Brain microvascular endothelial cell (primary cell): Measurements from ENCODE around the gene AFF1.
A peak's percentile ranks its signal among the peaks of the same experiment; 100 is the strongest.

Source experiments
- DNase-seq: peaks from one replicate; pipeline ENCODE4 v3.0.0-alpha.2; 2020
- H3K27ac ChIP-seq: fragments of 250-450 bp; sonication (Bioruptor Pico); 2 replicates; pipeline ENCODE4 v1.5.1; 2020; ENCODE audit warnings: mild to moderate bottlenecking, moderate library complexity
- H3K27me3 ChIP-seq: fragments of 250-450 bp; sonication (Bioruptor Pico); replicated peaks from 2 replicates; pipeline ENCODE4 v1.5.1; 2020; ENCODE audit warnings: mild to moderate bottlenecking
- H3K36me3 ChIP-seq: fragments of 250-450 bp; sonication (Bioruptor Pico); replicated peaks from 2 replicates; pipeline ENCODE4 v1.5.1; 2020; ENCODE audit warnings: mild to moderate bottlenecking
- H3K4me3 ChIP-seq: 2 replicates; pipeline ENCODE4 v1.5.1; 2011; ENCODE audit warnings: low read depth, mild to moderate bottlenecking, control low read depth, low read length, moderate library complexity
- in situ Hi-C: cut with HindIII; loops from 2 replicates; pipeline ENCODE4 v1.10.0; 2017; ENCODE audit warnings: low sequenced_read_pairs, low pct_ligation_motif_present
- TF ChIP-seq, protein P1 (sequence below): IDR thresholded peaks from 2 replicates; pipeline ENCODE4 v1.5.1; 2011; ENCODE audit warnings: low read depth, mild to moderate bottlenecking, moderate library complexity, low read length, control low read depth, inconsistent platforms; ENCODE audit errors: missing control alignments

The AFF1 gene

DNA sequence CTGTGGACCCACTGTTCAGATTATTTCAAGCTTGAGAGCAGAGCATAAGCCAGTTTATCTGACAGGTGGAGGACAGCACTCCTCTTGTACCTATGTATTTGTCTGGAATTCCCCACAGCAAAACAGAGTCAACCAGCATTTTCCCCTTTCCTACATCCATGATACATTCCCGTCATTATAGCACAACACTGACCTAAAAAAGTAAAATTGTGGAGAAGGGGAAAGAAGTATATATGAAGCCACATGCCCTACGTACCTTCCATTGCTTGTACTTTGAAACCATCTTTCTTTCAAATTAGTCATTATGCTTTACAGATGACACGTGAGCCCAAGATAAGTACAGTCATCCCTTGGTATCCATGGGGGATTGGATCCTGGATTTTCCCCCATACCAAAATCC, 212.3 kb downstream of the AFF1 start:
- H3K4me3 ChIP-seq: no peak overlapping the region
- in situ Hi-C loops: no loop called here
- no peak overlapping the region for H3K27ac ChIP-seq
- no peak for DNase-seq
- no peaks in the 10 kb centered on the region for H3K36me3 ChIP-seq
- H3K27me3 ChIP-seq: no peaks in the 10 kb centered on the region
- TF ChIP-seq, protein P1, sequence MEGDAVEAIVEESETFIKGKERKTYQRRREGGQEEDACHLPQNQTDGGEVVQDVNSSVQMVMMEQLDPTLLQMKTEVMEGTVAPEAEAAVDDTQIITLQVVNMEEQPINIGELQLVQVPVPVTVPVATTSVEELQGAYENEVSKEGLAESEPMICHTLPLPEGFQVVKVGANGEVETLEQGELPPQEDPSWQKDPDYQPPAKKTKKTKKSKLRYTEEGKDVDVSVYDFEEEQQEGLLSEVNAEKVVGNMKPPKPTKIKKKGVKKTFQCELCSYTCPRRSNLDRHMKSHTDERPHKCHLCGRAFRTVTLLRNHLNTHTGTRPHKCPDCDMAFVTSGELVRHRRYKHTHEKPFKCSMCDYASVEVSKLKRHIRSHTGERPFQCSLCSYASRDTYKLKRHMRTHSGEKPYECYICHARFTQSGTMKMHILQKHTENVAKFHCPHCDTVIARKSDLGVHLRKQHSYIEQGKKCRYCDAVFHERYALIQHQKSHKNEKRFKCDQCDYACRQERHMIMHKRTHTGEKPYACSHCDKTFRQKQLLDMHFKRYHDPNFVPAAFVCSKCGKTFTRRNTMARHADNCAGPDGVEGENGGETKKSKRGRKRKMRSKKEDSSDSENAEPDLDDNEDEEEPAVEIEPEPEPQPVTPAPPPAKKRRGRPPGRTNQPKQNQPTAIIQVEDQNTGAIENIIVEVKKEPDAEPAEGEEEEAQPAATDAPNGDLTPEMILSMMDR: no peak

DNA sequence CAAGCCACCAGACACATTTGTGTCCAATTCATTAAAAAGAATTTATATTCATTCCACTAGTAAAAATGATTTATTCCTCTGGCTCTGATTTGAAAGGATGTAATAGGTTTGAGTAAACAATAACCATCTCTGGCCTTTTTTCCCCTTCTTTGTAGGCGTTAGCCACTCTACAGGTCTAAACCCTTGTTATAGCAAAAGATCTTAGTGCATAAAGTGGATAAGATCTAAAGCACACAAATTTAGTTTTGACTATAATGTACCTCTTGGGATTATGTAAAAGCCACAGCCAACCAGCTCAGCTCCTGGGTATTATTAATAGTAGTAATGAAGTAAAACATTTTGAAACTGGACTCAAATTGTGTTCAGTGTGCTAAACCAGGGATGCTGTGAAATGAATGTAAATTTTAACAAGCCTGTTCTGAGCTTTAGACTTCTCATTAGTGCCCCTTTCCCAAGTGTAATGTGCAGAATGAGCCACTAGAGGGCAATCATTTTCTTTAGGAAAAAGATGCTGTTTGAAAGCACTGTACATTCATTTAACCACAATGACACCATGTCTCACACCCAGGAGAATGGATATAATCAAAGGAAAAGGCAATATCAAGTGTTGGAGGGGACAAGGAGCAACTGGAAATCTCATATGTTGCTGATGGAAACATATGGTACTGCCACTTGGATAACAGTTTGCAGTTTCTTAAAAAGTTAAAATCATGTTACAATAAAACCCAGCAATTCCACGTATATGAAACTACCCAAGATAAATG, 215.9 kb downstream of the AFF1 start:
- Histone ChIP-seq H3K27ac (no peak overlapping the region), H3K36me3 (no peaks in the 10 kb centered on the region), H3K27me3 (no peaks in the 10 kb centered on the region), H3K4me3 (no peak overlapping the region)
- in situ Hi-C loops: no loop called here
- peak; percentile 83 for DNase-seq
- TF ChIP-seq, protein P1: peak; percentile 74

DNA sequence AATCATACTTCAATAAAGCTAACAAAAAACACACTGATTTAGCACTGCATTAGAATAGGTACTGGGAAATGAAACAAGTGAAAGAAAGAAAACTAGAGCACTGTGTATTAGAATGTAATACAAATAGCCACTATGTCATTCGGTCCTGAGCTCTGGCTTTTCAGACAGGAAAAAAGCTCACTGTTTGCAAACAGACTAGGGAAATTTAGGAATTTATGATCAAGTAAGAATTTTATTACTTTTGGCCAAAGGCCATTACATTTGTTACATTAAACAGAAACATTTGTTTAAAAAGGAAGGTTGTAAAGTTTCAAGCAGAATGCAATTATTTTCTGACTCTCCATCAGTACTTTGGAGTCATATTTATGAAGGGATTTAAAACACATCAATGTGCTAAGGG, 216.9 kb downstream of the AFF1 start:
- TF ChIP-seq, protein P1: no peak
- no peak for DNase-seq
- no peak overlapping the region for H3K27ac ChIP-seq
- no peaks in the 10 kb centered on the region for H3K36me3 ChIP-seq
- in situ Hi-C loops: no loop called here
- H3K4me3 ChIP-seq: no peak overlapping the region
- H3K27me3 ChIP-seq: no peaks in the 10 kb centered on the region

DNA sequence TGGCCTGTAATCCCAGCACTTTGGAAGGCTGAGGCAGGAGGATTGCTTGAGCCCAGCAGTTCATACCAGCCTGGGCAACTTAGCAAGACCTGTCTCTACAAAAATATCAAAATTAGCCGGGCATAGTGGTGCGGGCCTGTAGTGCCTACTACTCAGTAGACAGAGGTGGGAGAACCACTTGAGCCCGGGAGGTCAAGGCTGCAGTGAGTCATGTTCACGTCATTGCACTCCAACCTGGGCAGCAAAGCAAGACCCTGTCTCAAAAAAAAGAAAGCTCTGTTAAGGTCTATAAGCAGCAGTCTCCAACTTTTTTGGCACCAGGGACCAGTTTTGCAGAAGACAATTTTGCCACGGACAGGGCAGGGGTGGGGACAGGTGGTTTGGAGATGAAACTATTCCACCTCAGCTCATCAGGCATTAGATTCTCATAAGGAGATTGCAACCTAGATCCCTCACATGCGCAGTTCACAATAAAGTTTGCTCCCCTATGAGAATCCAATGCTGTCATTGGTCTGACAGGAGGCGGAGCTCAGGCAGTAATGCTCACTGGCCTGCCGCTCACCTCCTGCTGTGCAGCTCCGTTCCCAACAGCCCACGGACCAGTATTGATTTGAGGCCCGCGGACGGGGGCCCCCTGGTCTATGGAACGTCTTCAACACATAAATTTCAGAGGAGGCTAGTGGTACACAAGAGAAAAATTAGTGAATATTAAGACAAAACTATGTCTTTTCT, 217.7 kb downstream of the AFF1 start:
- H3K27me3 ChIP-seq: no peaks in the 10 kb centered on the region
- H3K4me3 ChIP-seq: no peak overlapping the region
- in situ Hi-C loops: no loop called here
- H3K27ac ChIP-seq: no peak overlapping the region
- no peak for DNase-seq
- H3K36me3 ChIP-seq: no peaks in the 10 kb centered on the region
- TF ChIP-seq, protein P1: no peak

DNA sequence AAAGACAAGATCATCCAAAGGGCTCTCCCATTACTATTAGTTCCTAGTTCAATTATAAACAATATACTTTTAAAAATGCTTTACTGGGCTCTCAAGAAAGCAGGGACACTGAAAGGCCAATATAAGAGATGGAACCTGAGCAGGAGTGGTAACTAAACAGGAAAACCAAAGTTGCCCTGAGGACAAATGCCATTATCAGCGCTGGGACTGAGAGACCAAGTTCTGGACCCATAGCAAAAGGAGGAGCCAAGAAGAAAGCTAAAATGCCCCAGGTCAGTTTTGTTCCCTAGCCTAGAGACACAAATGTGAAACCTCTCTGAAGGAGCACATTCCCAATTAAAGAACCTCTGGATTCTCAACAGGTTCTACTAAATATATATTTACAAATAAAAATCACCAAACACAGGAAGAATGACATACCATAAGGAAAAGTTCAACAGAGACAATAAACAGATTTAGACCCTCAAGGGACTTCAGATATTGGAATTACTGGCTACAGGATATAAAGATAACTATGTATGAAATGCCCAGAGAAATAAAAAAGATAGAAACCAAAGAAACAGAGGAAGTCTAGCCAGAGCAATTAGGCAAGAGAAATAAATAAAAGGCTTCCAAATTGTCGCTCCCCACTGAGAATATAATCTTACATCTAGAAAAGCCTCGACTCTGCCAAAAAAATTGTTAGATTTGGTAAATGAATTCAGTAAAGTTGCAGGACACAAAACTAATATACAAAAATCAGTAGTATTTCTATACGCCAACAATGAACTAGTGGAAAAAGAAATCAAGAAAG, 218.5 kb downstream of the AFF1 start:
- TF ChIP-seq, protein P1: no peak
- Histone ChIP-seq H3K4me3 (no peak overlapping the region), H3K36me3 (no peaks in the 10 kb centered on the region), H3K27ac (no peak overlapping the region), H3K27me3 (no peaks in the 10 kb centered on the region)
- no peak for DNase-seq
- in situ Hi-C loops: no loop called here
